Measurements from ENCODE around the gene TIMM23.
"Not testable (repeated sequence)": the region's sequence is repeated elsewhere in the genome, so short reads cannot be mapped to it uniquely, and the experiment has no call there.

TIMM23 gene

DNA sequence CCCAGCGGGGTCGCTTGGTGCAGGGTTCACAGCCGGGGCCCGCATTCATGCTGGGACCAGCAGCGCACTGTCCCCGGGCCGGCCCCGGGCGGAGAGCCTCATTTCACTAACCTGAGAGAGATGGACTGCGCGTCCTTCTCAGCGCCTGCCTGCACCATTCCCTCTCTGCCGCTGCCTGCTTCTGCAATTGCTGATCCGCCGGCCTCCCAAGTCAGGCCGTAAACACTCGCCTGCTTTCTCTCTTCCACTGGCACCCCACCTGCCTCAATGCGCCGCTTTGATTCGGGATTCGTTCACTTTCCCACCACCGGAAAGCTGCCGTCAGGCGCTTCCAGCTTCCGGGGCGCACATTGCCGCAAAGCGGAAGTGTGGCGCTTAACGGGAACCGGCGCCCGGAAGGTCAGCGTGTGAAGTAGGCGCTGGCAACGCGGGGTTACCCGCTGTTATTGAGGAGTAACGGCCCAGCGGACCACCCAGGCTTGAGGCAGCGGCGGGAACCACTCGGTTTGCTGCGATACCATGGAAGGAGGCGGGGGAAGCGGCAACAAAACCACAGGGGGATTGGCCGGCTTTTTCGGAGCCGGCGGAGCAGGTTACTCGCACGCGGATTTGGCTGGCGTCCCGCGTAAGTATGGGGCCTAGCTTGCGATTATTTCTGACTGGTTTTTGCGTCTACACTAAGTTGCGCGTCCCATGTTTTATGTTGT, at the start of gene TIMM23:
TSS of gene TIMM23 (plus strand) at position 384 of the 707 bp plus-strand sequence. CDS start at position 520, 136 bp downstream.
- DNase-seq (ENCODE audit: low read depth), result peak; percentile 86

DNA sequence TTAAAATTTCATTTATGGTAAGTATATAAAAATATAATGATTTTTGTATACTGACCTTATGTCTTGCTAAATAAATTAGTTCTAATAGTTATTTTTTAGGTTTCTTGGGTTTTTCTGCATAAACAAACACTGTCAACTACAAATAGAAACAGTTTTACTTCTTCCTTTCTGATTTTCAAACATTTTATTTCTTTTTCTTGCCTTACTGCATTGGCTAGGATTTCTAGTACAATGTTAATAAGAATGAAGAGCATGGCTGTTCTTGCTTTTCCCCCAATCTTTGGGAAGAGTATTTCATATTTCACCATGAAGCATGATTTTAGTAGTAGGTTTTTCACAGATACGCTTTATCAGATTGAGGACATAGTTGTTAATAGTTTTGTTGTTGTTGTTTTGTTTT, 45.5 kb upstream of the TIMM23 start:
- not testable (repeated sequence) for DNase-seq (ENCODE audit: low read depth)

- DNase-seq (ENCODE audit: low read depth), result not testable (repeated sequence)
Observed at GRCh38 chr10:45931305-45931704, 41.0 kb upstream of the TIMM23 start.

- not testable (repeated sequence) for DNase-seq (ENCODE audit: low read depth)
Observed at GRCh38 chr10:45934788-45935187, 37.5 kb upstream of the TIMM23 start.

GRCh38 chr10:45939176-45939697, 33.1 kb upstream of the TIMM23 start:
- DNase-seq (ENCODE audit: low read depth), result not testable (repeated sequence)

DNA sequence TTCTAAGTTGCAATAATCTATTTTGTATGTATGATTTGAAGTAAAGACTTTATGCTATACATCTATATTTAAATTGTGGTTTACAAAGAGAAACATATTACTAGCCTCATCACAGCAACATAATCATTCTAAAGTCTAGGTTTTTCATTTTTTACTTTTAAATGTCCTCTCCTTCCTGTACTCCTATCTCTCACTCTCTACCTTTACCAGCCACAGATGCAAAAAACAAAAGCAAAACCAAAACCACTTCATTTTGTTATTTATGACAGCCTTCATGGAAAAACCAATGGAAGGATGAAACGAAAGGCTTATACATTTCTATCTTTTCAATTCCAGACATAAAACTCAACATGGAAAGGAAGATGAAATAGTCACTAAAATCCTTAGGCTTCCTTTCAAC, 31.1 kb upstream of the TIMM23 start:
- DNase-seq (ENCODE audit: low read depth), result not testable (repeated sequence)

DNA sequence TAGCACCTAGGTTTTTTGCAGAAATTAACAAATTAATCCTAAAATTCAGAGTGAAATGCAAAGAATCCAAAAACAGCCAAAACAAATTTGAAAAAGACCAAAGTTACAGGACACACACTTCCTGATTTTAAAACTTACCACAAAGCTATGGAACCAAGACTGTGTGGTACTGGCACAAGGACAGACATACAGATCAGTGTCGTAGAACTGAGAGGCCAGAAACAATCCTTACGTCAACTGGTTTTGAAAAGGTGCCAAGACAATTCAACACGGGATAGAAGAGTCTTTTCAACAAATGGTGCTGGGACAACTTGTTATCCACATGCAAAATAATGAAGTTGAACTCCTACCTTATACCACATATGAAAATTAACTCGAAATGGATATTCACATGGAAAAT, 26.8 kb upstream of the TIMM23 start:
- DNase-seq (ENCODE audit: low read depth), result not testable (repeated sequence)

DNA sequence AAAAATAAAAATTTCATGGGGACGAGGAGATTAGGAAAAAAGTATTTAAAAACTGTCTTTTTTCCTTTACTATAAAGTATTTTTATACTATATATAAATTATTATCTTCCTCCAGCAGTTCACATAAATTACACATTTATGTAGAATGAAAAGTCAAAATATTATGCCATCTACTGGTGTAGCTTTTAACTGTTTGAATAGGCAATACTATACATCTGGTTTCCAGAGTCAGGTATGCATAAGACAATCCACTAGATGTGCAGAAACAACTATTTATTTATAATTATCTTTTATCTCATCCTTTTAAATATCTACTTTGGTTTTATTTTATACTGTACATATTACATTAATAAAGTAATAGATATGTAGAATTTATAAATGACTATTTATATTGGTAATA, 24.9 kb upstream of the TIMM23 start:
- DNase-seq (ENCODE audit: low read depth), result not testable (repeated sequence)

DNA sequence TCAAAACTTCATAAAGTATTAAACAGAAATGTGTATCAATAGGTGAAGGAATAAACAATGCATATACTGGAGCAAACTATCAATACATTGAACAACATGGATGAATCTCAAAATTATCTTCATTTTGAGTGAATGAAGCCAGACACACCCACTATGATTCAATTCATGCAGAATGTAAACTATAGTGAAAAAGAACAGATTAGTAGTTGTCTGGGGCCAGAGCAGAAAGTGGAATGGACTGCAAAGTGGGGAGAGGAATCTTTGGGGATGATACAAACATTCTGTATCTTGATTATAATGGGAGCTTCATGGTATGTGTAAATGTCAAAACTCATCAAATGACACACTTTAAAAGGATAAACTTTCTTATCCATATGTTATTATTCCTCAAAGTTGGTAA, 23.5 kb upstream of the TIMM23 start:
- DNase-seq (ENCODE audit: low read depth), result peak; percentile 29

DNA sequence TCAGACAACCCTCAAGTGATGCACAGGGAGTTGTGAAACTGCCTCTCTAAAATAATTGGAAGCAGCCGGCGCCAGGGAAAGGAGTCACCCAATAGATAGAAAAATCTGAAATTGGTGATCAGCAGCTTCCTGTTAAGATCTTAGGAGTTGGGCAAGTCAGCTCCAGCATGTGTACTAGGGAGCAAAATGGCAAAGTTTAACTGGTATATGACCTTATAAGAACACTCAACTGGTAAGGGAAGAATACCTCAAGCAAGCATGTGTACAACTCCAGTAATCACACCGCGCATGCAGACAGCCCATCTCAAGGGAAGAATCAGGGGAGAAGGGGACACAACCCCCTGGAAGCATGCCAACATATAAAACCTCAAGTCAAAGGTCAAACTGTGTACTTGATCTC, 17.9 kb upstream of the TIMM23 start:
- DNase-seq (ENCODE audit: low read depth), result not testable (repeated sequence)

DNA sequence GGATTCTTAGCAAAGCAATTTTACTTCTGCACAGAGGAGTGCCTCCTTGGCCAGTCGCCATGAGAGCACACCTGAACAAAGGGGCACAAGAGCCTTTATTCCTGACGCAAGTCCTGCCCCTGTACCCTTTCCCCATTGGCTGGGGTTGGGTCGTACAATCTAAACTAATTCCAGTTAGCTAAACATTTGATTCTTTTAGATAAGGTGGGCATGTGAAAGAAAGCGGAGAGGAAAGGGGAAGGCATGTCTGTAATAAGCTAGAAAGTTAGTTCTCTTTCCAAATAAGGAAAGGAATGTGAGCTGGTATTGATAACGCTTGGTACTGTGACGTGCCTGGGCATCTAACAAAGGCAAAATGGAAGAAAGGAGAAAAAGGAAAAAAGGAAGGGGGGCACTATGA, 15.7 kb upstream of the TIMM23 start:
- DNase-seq (ENCODE audit: low read depth), result not testable (repeated sequence)

- not testable (repeated sequence) for DNase-seq (ENCODE audit: low read depth)
Observed at GRCh38 chr10:45957928-45958327, 14.4 kb upstream of the TIMM23 start.

DNA sequence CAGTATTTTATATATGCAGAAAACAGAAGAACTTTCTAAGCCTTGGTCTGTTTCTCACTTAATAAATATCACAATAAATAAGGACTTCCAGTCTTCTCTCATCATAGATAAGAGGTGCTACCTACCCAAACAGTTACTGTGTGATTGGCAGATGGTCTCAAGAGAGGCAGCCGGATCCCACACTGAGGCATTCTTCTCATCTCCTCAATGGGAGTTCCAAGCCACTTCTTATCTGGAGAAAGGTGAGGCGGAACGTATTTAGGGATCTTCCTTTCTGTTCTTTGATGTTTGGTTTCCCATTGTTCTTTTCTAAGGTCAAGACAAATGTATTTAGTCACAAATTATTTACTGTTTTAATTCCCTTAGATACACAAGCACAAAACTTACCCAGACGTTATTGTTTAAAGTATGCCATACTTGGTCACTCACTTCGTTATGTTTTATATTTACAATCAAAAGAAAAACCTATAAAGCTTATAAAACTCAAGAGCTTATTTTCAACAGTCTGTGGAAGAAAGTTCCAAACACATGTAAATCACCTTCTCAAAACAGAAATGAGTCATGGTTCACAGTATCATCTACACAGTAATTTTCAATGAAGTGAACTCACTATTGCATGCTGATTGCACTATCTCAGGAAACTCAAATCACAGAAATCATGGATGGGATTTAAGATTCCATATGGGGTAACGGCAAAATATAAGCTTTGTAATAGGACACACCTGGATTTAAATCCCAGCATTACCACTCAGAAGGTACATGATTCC, 9.4 kb upstream of the TIMM23 start:
- DNase-seq (ENCODE audit: low read depth), result not testable (repeated sequence)

GRCh38 chr10:45971019-45971418, 1.3 kb upstream of the TIMM23 start:
- DNase-seq (ENCODE audit: low read depth), result not testable (repeated sequence)

DNA sequence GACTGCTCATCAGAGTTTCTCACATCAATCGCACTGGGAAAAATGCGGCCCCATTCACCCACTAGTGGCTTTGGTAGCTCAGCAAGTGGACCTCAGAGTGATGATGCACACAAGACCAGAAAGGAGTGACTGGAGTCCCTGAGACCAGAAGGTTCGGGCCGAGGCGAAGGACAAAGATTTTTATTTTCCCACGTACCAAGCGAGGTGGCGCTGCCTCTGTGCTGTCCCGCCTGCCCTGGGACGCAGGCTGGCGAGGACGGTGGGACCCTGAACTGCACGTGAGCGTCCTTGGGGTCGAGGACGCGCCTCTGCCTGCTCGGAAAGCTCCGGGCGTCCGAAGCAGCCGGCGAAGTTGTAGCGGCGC, 565 bp upstream of the TIMM23 start:
- DNase-seq (ENCODE audit: low read depth), result peak; percentile 8

DNA sequence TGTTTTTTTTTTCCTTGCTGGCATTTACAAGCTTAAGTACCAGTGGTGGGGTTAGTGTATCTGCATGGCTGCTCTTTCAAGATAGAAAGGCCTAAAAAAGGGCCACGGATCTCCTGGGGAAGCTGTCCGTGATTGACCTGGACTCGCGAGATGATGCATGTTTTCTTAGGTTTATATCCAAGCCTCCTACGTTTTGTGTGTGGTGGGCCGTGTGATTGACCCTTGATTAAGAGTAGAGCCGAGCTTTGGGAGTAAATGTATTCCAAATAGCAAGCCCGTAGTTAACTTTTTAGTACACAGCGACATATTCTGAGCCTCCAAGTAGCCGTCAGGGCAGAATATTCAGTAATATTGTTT, 502 bp downstream of the TIMM23 start:
- DNase-seq (ENCODE audit: low read depth), result peak; percentile 26

DNA sequence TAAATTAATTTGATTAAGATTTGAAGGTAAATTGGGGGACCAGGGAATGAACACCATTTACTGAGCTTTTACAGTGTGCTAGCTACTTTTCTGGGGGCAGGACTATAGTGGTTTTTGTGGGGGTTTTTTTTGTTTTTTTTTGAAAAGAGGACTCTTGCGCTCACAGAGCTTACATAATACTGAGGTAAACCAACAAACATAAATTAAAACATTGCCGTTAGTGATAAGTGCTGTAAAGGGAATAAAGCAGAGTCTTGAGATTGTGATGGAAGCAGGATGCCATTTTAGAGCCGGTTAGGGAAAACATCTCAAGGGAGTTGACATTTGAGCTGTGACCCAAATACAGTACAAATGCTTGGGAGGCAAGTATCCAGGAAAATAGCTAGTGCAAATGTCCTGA, 1.8 kb downstream of the TIMM23 start:
- DNase-seq (ENCODE audit: low read depth), result not testable (repeated sequence)

- not testable (repeated sequence) for DNase-seq (ENCODE audit: low read depth)
Observed at GRCh38 chr10:45978554-45978953, 6.3 kb downstream of the TIMM23 start.

- DNase-seq (ENCODE audit: low read depth), result peak; percentile 42
Observed at GRCh38 chr10:45981367-45981766, 9.1 kb downstream of the TIMM23 start.

GRCh38 chr10:45983538-45984186, 11.4 kb downstream of the TIMM23 start:
- DNase-seq (ENCODE audit: low read depth), result peak; percentile 71

DNA sequence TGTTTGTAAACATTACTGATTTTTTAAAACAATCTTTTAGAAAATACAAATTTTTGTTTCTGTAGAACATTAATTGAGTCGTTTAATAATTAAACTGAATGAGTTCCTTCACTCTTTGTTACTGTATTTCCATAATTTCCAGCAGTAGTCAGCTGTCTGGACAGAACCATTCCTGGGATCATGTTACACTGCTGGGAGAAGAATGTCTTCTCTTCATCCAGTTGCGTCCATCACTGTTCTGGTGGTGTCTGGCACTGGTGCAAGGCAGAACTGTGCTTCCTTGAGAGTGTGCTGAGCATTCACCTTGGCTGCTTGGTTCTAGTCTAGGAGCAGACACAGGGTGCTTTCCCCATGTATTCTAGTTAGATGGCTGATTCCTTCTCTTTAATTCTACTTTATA, 12.2 kb downstream of the TIMM23 start:
- not testable (repeated sequence) for DNase-seq (ENCODE audit: low read depth)

DNA sequence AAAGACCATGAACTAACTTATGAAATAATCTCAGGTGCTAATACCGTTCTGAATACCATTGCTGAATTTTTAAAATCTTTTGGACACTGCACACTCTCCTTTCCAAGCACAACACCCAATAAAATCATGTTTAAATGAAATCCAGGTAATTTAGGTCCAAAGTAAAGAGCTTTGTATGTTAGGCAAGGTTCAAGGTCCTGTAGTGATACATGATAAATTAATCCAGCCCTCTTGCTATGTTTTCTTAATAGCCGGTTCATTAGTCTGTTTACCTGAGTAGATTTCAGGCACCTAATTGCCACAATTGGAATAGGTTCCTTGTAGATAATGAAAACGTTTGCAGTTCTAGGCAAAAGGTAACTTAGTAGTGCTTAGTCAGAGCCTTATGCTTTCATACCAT, 13.3 kb downstream of the TIMM23 start:
- not testable (repeated sequence) for DNase-seq (ENCODE audit: low read depth)

- DNase-seq (ENCODE audit: low read depth), result no peak
Observed at GRCh38 chr10:45997557-45997956, 25.3 kb downstream of the TIMM23 start.

All from EH (cell line).